Measurements from ENCODE around the gene TFG.

Gene TFG

GRCh38 chr3:100682854-100683760 is 26.2 kb upstream of the TFG start:
- TF ChIP-seq, protein P1, sequence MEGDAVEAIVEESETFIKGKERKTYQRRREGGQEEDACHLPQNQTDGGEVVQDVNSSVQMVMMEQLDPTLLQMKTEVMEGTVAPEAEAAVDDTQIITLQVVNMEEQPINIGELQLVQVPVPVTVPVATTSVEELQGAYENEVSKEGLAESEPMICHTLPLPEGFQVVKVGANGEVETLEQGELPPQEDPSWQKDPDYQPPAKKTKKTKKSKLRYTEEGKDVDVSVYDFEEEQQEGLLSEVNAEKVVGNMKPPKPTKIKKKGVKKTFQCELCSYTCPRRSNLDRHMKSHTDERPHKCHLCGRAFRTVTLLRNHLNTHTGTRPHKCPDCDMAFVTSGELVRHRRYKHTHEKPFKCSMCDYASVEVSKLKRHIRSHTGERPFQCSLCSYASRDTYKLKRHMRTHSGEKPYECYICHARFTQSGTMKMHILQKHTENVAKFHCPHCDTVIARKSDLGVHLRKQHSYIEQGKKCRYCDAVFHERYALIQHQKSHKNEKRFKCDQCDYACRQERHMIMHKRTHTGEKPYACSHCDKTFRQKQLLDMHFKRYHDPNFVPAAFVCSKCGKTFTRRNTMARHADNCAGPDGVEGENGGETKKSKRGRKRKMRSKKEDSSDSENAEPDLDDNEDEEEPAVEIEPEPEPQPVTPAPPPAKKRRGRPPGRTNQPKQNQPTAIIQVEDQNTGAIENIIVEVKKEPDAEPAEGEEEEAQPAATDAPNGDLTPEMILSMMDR (IDR thresholded peaks at IDR 0.05; ENCODE audit: borderline replicate concordance, insufficient read depth, low read depth, low read length), result no peak
- H3K4me3 ChIP-seq (ENCODE audit: low read depth, low read length), result no peak overlapping the region

GRCh38 chr3:100693225-100693624 is 16.1 kb upstream of the TFG start:
- no peak overlapping the region for H3K4me3 ChIP-seq (ENCODE audit: low read depth, low read length)
- TF ChIP-seq, protein P1 (IDR thresholded peaks at IDR 0.05; ENCODE audit: borderline replicate concordance, insufficient read depth, low read depth, low read length), result no peak

DNA sequence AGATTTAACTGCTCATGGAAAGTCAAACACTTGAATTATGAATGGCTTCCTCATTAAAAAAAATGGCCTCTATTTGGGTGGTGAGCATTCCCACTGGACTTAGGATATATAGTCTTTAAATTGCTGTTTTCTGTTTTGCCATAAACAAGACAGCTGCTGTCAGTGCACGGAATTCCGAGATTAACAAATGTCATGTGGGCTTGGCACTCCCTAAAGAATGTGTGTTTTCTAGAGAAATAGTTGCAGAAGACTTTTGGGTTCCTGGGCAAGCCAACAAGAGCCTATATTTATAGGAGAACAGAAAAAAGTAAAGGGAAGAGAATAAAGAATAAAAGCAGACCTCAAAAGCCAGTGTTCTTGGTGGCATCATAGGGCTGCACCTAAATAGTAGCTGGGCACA is 13.6 kb upstream of the TFG start:
- H3K4me3 ChIP-seq (ENCODE audit: low read depth, low read length), result no peak overlapping the region
- TF ChIP-seq, protein P1 (IDR thresholded peaks at IDR 0.05; ENCODE audit: borderline replicate concordance, insufficient read depth, low read depth, low read length), result no peak

GRCh38 chr3:100696161-100696560 is 13.1 kb upstream of the TFG start:
- H3K4me3 ChIP-seq (ENCODE audit: low read depth, low read length), result no peak overlapping the region
- TF ChIP-seq, protein P1 (IDR thresholded peaks at IDR 0.05; ENCODE audit: borderline replicate concordance, insufficient read depth, low read depth, low read length), result no peak

DNA sequence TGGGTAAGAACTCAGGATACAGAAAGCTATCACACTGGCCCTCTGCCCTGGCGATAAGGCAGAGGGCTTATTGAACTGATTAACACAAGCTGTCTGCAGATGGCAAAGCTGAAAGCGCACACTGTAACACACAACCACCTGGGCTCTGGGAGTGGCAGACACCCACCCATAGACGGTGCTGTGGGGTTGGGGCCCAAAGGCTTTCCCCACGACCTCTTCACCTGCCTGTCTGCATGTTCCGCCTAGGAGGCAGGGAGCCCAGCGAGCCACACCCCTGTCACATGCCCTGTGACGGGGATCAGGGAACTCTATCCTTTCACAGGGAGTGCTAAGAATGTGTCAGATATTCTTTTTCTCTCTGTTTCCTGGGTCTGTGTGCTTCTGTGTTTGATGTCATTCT is 12.1 kb upstream of the TFG start:
- H3K4me3 ChIP-seq (ENCODE audit: low read depth, low read length), result no peak overlapping the region
- TF ChIP-seq, protein P1 (IDR thresholded peaks at IDR 0.05; ENCODE audit: borderline replicate concordance, insufficient read depth, low read depth, low read length), result no peak

DNA sequence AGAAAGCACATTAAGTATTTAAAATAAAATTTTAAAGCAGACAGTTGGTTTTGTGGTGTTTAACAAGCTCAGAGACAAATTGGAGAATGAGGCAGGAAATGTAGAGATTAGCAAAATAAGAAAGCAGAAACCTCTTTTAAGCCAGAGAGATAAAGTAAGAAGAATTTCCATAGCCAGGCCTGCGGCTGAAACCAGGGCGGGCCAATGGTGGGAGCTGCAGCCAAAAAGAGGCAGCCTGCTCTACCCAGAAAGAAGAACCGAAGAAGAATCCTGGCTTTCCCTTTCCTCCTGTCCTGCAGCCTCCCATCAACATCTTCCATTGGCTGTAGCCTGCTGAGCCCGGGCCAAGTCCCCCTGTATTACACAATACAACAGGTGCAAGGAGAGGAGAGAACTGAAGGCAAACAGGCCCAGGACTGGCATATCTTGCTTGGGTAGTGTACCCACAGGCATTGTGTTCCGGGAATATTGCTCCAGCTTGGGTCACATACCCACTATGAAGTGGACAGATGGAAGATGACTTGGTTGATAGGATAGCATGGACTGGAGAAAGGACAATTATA is 11.5 kb upstream of the TFG start:
- H3K4me3 ChIP-seq (ENCODE audit: low read depth, low read length), result no peak overlapping the region
- TF ChIP-seq, protein P1 (IDR thresholded peaks at IDR 0.05; ENCODE audit: borderline replicate concordance, insufficient read depth, low read depth, low read length), result no peak

- TF ChIP-seq, protein P1 (IDR thresholded peaks at IDR 0.05; ENCODE audit: borderline replicate concordance, insufficient read depth, low read depth, low read length), result no peak
- H3K4me3 ChIP-seq (ENCODE audit: low read depth, low read length), result no peak overlapping the region
Measured at GRCh38 chr3:100698736-100699135, 10.6 kb upstream of the TFG start.
